GM12875 (cell line): Measurements from ENCODE around the gene SCFD1.

ENCODE experiments used
- H3K4me3 ChIP-seq: one replicate; pipeline ENCODE4 v1.5.1; 2011; ENCODE audit warnings: low read depth, low read length, control low read depth
- TF ChIP-seq, protein P1 (sequence below): IDR thresholded peaks from 2 replicates; pipeline ENCODE4 v1.5.1; 2011; ENCODE audit warnings: low read depth, mild to moderate bottlenecking, control low read depth, inconsistent platforms, low read length, moderate library complexity, borderline replicate concordance; ENCODE audit not compliant: insufficient read depth

Gene SCFD1

DNA sequence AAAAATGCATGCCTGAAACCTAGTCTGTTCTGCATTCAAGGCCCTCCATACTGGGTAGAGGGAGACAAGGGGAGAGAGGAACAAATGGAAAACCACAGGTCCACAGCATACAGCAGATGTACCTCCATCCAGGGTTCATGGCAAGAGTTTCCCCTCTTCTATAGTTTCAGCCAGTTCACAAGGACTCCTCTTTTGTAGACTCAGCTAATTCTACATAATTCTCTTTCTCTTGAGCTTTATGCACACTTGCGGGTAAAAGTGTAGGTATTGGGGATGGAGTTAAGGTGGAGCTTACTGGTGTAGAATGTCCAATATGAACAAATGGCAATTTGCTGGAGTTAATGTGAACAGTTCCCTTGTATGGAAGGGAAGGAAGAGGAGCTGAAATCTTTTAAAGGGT, 39.7 kb upstream of the SCFD1 start:
- no peak overlapping the region for H3K4me3 ChIP-seq
- TF ChIP-seq, protein P1, sequence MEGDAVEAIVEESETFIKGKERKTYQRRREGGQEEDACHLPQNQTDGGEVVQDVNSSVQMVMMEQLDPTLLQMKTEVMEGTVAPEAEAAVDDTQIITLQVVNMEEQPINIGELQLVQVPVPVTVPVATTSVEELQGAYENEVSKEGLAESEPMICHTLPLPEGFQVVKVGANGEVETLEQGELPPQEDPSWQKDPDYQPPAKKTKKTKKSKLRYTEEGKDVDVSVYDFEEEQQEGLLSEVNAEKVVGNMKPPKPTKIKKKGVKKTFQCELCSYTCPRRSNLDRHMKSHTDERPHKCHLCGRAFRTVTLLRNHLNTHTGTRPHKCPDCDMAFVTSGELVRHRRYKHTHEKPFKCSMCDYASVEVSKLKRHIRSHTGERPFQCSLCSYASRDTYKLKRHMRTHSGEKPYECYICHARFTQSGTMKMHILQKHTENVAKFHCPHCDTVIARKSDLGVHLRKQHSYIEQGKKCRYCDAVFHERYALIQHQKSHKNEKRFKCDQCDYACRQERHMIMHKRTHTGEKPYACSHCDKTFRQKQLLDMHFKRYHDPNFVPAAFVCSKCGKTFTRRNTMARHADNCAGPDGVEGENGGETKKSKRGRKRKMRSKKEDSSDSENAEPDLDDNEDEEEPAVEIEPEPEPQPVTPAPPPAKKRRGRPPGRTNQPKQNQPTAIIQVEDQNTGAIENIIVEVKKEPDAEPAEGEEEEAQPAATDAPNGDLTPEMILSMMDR: no peak

DNA sequence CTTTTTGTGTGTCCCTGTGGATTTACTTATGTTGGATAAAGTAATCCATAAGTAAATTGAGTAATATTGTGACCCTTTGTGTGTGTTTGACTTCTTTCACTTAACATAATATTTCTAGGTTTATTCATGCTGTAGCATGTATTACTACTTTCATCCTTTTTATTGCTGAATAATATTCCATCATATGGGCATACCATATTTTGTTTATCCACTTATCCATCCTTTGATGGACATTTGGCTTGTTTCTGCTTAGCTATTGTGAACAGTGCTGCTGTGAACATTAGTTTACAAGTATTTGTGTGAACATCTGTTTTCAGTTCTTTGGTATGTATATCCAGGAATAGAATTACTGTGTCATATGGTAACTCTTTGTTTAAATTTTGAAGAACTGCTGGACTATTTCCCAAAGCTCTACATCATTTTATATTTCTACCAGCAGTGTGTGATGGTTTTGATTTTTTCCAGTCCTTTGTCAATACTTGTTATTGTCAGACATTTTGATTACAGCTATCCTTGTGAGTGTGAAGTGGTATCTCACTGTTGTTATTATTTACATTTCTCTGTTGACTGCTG, 38.0 kb upstream of the SCFD1 start:
- TF ChIP-seq, protein P1: no peak
- no peak overlapping the region for H3K4me3 ChIP-seq

DNA sequence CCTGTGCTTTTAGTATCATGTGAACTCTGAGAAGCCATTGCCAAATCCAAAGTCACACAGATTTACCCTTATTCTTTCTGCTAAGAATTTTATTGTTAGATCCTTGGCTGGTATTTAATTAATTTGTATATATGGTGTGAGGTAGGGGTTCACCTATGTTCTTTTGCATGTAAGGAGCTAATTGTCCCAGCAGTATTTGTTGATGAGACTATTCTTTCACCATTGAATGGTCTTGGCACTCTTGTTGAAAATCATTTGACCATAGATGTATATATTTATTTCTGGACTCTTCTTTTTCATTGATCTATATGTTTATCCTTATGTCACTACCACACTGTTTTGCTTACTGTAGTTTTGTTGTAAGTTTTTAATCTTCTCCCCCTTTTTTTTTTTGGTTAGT, 36.9 kb upstream of the SCFD1 start:
- H3K4me3 ChIP-seq: no peak overlapping the region
- TF ChIP-seq, protein P1: no peak

DNA sequence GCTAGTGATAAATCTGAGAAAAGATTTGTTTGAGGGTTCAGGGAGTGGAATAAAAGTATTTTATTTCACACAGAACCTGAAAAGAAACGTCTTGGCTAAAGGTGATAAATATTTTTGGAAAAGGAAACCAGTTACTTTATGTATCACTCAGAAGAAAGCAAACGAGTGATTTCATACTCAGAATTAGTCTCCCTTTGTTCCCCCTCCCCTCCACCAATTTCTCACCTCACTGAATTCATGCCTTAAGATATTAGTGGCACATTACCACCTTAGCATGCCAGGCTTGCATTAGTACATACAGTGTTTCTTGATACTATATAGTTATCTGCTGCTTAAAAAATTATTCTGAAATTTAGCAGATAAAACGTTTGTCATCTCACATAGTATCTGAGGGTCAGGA, 35.0 kb upstream of the SCFD1 start:
- TF ChIP-seq, protein P1: no peak

DNA sequence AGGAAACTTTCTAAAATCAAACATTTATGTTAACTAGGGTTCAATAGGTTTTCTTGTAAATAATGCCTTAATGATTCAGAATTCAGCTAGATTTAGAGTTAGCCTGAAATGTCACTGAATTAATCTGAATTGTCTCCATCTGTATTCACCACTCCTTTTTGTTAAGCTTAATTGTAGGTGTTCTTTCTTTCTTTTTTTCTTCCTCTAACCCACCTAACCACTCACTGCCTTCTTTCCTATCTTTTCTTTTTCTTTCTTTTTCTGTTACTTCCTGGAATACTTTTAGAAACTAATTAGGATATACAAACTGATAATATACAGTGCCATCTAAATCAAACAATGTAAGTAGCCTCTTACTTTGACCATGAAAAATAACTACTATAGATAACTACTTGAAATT, 33.2 kb upstream of the SCFD1 start:
- H3K4me3 ChIP-seq: no peak overlapping the region
- TF ChIP-seq, protein P1: no peak

More for the DNA sequence above, 35.0 kb upstream of the SCFD1 start:
- H3K4me3 ChIP-seq: no peak overlapping the region

DNA sequence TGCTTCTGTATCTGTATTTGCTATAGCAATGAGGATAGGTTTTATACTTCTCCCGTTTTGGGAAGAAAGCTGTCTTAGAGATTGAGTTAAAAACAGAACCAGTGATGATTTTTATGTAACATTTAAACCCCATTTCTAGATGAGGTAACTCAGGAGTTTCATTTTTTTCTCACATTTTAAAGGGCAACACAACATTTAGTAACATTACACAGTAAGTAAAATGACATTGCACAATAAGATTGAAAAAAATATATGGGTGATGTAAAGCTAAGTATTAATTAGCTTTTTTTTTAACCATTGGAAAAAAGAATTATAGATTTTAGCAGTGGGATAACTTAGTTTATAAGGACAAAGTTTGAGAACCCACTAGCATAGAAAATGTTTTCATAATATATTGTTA, 25.2 kb upstream of the SCFD1 start:
- no peak overlapping the region for H3K4me3 ChIP-seq
- TF ChIP-seq, protein P1: no peak

DNA sequence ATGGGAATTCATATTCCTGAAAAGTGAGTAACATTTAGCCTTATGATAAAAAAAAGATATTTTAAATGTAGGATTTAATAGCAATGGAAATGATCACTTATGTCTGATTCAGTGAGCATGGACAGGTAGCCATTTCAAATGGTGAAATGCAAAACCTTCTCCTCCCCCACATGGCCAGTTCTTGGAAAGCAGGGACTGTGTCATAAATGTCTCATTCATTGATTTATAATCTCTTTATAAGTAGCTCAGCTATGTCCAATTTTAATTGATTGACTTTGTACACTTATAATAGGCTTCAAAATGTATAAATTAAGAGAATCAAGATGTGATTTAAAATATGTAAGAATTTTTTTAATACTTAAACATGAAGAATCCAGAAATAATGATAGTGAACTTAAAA, 24.6 kb upstream of the SCFD1 start:
- H3K4me3 ChIP-seq: no peak overlapping the region
- TF ChIP-seq, protein P1: no peak
